GM11168 (cell line): ENCODE data around the gene OBSCN.
"Not testable (repeated sequence)": the region's sequence is repeated elsewhere in the genome, so short reads cannot be mapped to it uniquely, and the experiment has no call there.

Source experiments
- in situ Hi-C: fragments of 300-500 bp; cut with MboI; formaldehyde crosslinking; loops from one replicate; pipeline ENCODE4 v1.12.0; 2022; ENCODE audit warnings: low sequenced_read_pairs; ENCODE audit not compliant: unreplicated experiment

The OBSCN gene

GRCh38 chr1:228185641-228185965, 22.2 kb upstream of the OBSCN start:
- in situ Hi-C loops: no loop called here

DNA sequence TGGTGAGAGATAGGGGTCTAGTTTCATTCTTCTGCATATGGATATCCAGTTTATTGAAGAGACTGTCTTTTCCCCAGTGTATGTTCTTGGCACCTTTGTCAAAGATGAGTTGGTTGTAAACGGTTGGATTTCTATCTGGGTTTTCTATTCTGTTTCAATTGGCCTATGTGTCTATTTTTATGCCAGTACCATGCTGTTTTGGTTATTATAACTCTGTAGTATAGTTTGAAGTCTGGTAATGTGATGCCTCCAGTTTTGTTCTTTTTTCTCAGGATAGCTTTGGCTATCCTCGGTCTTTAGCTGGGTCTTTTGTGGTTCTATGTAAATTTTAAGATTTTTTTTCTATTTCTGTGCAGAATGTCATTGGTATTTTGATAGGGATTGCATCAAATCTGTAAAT, 19.6 kb upstream of the OBSCN start:
- in situ Hi-C loops: not testable (repeated sequence)

DNA sequence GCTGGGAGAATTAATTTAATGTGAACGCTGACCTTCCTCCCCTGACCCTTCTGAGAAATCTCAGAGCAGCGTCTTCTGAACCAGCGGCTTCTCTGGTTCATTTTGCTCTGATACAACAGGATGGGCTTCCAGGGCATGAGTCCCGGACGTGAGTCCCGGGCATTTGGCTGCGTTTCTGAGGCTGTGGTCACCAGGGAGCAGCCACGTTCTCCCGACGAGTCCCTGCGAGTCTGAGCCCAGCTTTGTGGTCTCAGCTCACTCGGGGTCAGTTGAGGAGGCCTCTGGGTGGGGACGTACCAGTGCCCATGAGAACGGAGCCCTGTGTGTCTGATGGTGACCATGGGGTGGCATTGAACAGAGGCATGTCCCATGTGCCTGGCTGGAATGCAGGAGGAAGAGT, 17.7 kb upstream of the OBSCN start:
- in situ Hi-C loops: no loop called here

DNA sequence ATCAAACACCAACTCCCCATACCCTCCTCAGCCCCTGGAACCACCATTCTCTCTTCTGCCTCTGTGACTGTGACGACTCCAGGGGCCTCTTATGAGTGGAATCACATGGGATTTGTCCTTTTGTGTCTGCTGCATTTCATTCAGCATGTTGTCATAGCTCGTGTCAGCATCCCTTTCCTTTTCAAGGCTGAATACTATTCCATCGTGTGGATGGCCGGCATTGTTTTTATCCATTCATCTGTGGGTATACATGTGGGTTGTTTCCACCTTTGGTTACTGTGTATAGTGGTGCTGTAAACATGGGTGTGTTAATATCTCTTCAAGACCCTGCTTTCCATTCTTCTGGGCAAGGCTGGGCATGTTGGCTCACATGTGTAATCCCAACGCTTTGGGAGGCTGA, 17.1 kb upstream of the OBSCN start:
- in situ Hi-C loops: no loop called here

GRCh38 chr1:228194436-228194835, 13.4 kb upstream of the OBSCN start:
- in situ Hi-C loops: no loop called here

DNA sequence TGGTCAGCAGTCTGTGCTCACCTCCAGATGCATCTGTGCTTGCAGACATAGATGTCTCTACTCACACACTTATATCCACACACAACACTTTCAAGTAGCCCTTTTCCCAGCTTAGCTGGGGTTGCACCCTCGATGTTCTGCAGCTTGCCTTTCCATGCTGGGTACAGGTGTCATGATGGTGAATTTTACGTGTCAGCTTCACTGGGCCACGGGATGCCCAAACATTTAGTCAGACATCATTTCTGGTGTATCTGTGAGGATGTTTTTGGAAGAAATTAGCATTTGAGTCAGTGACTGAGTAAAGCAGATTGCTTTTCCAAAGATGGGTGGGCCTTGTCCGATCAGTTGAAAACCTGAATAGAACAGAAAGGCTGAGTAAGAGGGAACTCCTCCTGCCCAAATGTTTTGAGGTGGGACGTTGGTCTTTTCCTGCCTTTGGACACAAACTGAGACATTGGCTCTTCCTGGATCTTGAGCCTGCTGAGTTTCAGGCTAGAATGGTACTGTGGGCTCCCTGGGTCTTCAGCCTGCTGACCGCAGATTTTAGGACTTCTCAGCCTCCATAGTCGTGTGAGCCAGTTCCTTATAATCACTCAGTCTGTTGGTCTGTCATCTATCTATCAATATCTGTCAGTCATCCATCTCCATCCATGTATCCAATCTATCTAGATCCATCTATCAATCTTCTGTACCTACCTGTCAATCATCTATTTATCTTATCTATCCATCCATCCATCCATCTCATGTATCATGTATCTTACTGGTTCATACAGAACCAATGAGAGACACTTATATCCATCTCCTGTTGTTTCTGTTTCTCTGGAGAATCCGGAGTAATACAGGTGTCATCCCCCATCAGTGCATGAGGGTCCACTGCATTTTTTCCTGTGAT, 12.7 kb upstream of the OBSCN start:
- in situ Hi-C loops: no loop called here

DNA sequence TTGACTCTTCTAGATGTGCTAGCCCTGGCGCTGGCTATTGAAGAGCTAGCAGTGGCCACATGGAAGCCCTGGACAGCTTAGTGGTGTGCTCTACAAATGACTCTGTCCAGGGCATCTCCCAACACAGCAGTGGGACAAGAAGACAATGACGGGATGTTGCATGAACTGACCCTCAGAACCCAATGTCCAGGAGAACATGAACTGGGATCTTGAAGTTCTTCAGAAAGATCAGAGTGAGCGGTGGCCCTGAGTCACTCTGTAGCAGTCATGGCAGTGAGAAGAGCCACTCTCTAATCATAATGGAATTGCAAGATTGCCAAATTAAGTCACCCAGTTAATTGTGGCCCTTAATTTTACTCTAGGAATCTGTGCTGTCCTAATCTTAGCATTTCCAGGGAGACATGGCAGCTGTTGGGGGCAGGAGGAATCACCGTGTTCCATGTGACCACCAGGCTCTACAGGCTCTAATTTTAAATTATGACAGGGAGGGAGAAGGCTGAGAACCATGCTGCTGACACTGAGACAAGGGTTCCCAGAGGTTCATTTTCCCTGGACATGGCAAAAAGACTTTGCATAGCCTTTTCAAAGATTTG, 10.2 kb upstream of the OBSCN start:
- in situ Hi-C loops: no loop called here

GRCh38 chr1:228198977-228199590, 8.8 kb upstream of the OBSCN start:
- in situ Hi-C loops: no loop called here

DNA sequence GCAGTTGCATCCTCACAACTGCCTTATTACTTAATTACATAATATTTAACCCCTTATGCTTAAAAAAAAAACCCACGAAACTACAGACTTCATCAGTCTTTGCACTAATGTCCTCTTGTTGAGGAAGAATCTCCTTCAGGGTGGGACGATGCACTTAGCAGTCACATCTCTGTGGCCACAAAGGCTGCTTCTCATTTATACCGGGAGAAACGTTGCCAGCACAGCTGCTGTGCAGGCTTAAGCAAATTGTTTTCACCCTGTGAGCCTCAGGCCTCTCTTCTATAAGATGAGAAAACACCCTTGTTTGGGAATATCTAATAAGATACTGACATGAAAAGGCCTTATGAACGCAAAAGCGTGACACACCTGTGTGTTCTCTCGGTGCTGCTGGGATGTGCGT, 2.9 kb upstream of the OBSCN start:
- in situ Hi-C loops: no loop called here

- in situ Hi-C loops: no loop called here
These were observed 2.1 kb upstream of the OBSCN start for GRCh38 chr1:228205526-228206436.

DNA sequence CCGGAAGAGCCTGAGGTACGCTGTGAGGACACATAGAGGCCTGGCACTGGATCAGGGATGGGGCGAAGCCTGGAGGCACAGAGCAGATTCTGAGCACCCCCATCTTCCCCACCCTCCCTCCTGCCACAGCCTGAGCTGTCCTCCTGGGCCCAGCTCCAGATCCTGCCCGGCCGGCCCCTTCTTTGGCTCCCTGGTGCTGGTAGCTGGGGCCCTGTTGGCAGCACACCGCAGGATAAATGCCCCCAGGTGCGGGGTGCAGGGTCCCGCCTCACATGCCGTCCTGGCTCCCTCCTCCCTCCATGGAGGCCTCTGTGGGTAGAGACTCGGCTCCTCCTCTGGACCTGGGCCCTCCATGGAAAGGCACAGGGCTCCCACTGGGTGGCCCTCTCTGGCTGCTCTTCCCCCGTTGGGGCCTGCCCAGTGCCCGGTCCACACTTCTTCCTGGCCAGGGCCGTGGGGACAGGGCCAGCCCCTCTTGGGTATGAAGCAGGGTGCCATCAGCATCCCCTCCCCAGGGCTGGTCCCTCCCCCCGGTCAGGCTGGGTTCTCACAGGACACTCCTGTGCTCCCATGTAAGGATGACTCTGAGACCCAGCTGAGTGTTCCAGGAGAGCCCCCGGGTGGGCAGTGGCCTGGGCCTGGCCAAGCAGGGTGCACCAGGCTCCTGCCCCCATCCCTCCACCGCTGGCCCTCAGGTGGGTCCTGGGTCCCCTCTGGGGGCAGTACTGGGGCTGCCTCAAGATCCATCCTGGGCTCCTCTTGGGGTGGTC, 1.1 kb upstream of the OBSCN start:
- in situ Hi-C loops: no loop called here

DNA sequence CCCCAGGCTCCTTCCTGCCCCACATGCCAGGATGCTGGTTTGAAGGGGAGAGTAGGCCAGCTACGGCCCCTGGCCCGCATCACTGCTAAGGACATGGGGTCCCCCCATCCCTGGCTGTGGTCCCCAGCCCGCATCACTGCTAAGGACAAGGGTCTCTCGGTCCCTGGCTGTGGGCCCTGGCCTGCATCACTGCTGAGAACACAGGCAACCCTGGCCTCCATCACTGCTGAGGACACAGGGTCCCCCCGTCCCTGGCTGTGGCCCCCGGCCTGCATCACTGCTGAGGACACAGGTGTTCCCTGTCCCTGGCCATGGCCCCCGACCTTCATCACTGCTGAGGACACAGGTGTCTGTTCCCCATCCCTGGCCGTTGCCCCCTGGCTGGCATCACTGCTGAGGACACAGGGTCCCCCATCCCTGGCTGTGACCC, 448 bp upstream of the OBSCN start:
- in situ Hi-C loops: no loop called here

DNA sequence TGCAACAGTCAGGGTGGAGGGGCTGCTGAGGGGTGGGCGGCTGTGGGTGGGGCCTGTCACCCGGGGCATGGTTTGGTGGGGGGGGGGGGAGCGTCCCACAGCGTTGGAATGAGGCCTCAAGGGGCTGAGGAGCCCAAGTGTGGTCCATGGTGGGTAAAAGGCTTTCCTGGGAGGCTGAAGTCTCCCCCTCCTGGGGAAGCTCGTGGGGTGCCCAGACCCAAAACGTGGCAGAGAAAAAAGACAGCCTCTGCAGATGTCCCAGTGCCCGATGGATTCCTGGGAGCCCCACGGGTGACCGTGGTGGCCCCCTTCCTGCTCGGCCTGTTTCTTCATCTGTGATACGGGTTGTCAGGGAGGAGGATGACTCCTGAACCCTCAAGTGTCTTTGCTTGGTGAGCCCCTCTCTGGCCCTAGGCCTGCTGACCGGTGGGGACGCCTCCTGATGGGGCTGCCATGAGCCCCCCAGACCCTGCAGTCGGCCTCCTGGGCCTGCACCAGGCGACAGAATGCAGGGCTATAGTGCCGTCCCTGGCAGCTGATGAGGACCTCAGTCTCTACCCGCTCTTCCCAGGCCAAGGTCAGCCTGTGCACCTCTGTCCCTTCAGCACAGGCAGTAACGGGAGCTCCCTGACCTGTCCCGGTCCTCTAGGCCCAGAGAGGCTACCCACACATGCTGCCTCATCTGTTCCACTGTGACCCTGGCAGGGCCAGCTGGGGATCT, 1.1 kb downstream of the OBSCN start:
- in situ Hi-C loops: no loop called here

DNA sequence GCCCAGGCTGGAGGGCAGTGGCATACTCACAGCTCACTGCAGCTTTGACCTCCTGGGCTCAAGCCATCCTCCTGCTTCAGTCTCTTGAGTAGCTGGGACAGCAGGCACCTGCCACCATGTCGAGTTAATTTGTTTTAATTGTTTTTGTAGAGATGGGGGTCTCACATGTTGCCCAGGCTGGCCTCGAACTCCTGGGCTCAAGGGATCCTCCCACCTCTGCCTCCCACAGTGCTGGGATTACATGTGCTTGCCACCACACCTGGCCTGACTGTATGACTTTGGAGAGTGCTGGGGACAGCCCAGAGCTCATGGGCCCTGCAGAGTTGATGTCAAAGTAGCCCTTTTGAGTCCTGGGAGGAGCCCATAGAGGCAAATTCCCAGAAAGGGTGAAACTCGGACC, 1.8 kb downstream of the OBSCN start:
- in situ Hi-C loops: no loop called here

DNA sequence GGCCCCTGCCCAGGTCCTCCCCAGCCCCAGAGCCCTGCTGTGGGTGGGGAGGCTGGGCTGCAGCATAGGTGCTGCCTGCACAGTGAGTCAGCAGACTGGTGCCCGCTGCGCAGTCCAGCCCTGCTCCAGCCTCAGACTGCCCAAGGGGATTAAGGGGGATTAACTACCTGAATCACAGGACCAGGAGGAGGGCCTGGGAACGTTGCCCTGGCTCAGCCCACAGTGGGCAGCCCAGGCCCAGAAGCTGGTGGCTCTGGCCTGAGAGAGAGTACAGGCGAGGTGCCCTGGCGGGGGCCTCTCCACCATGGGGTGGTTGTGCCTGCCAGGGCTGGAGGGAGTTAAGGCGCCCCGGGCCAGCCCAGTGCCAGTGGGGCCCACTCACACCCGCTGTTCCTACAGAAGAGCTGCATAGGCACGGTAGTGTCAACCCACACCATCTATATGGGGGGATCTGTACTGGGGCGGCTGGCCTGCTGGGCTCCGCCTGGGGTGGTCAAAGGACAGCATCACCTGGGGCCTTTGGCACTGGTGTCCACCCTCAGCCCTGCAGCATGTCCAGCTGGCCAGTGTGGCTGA, 2.3 kb downstream of the OBSCN start:
- in situ Hi-C loops: no loop called here

DNA sequence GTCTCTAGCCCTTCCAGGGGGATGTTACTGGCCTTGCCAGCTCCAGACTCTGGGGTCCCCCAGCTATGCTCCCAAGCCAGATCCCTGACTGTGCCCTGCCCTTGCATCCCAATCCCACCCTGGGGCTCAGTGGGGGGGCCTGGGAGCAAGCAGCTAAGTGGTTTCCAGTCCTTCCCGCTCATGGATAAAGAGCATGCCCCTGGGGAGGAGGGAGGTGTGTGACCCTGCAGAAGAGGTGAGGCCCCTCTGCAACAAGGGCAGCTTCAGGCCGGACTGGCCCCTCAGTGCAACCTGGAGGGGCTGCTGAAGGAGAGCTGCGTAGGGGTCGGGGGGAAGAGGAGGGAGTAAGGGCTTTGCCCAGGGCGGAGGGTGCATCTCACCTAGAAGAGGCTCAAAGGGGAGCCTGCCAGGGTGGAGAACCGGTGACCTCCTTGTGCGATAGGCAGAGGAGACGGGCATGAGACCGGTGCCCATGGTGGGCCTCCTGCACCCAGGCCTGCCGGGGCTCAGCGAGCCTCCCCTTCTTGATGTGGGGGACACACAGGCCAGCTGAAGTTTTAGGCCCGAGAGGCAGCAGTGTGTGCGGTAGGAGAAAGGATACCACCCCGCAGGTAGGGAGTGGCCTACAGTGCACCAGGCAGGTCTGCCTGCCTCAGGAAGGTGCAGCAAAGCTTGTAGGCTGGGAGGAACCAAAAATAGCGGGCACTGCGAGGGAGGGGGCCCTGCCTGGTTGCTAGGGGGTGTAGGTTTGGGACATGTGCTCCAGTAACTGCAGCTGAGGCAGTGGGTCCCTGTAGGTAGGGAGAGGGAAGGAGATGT, 3.1 kb downstream of the OBSCN start:
- in situ Hi-C loops: no loop called here

DNA sequence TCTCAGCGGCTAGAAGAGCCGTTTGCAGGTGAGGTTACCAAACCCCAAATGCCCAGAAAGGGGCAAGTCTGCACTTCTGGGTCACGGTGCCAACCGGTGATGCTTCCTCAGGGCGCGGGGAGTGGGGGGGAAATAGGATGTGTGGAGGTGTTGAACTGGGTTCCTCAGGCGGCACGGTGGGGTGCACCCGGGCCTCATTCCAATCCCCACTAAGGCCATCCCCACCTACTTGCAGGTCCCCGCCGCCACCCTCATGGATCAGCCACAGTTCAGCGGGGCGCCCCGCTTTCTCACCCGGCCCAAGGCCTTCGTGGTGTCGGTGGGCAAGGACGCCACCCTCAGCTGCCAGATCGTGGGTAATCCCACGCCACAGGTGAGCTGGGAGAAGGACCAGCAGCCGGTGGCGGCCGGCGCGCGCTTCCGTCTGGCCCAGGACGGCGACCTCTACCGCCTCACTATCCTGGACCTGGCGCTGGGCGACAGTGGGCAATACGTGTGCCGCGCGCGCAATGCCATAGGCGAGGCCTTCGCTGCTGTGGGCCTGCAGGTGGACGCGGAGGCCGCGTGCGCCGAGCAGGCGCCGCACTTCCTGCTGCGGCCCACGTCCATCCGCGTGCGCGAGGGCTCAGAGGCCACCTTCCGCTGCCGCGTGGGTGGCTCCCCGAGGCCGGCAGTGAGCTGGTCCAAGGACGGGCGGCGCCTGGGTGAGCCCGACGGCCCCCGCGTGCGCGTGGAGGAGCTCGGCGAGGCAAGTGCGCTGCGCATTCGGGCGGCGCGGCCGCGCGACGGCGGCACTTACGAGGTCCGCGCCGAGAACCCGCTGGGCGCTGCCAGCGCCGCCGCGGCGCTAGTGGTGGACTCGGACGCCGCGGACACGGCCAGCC, 3.9 kb downstream of the OBSCN start:
- in situ Hi-C loops: no loop called here
